ENCODE data around the gene PRR36.

Gene PRR36

GRCh38 chr19:7848779-7849457, 25.3 kb downstream of the PRR36 start:
- DNase-seq, result peak in 32 of 56 donors; percentile 10 to 66 (median 38)

- DNase-seq, result no peak
Measured at GRCh38 chr19:7847664-7848063, 26.5 kb downstream of the PRR36 start.

DNA sequence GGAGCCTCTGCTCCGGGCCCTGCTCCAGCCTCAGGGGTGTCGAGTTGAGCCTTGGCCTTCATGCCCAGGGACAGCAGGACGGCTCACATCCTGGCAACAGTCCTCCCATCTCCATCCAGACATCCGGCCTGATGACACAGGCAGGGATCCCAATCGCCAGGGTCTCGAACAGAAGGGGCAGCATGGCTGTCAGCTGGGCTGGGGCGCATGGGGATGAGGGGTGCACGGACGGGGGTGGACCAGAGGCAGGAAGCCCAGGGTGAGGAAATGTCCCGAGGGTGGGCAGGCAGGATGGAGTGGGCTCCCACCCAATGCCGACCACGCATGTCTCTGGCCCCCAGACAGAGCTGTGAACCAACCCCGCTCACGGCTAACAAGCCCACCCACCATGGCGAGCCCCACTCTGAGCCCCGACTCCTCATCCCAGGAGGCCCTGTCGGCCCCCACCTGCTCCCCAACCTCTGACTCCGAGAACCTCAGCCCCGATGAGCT, 28.0 kb downstream of the PRR36 start:
- no peak for DNase-seq

DNA sequence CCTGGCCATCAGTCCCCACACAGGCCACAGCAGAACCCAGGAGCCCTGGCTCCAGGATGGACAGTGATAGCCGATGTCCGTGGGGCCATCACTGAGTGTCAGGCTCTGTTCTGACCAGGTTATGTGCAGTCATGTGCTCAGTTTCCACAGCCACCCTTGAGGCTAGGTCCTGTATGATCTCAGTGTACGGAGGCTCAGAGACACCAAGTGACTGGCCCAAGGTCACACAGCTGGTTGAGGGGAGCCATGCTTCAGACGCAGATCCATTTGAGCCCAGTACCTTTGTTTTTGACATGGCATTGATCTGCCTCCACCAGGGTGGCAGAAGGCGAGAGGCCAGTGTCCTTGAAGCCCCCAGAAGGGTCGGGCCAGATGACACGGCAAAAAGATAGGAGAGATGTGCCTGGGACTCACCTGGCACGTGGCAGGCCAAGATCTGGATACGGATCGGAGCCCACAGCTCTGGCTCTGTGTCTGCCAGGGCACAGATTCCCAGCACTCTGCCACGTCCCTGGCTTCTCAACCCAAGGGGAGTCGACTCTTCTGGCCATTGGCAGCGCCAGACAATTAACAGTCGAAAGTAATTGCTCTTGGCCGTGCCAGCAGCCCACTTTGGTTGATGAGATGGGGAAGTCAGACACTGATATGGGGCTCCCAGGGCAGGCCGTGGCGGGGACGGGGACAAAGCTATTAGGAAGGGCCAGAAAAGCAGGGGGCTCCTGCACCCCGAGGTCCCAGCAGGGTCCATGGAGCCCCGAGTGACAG, 28.6 kb downstream of the PRR36 start:
- peak in 1 of 56 donors; percentile 6 for DNase-seq

- no peak for DNase-seq
Measured at GRCh38 chr19:7844951-7845350, 29.2 kb downstream of the PRR36 start.

DNA sequence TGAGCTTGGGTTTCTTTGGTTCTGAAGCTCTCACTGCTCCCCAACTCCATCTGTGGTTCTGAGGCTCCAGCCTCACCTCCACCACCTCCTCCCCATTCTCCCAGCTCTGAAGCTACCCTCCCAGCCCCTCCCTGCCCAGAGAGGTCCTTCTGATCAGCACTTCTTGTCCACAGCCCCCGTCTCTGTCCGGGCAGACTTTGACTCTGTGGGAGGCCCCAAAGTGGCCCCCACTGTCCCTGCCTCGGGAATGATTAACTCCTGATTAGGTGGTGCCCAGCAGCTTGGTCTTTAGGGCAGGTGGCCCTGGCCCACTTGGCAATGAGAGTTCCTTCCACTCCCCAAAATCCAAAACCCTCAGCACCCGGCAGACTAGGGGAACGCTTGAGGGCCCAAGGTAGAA, 29.8 kb downstream of the PRR36 start:
- no peak for DNase-seq

- DNase-seq, result no peak
Measured at GRCh38 chr19:7843521-7843920, 30.7 kb downstream of the PRR36 start.

GRCh38 chr19:7842661-7843294, 31.4 kb downstream of the PRR36 start:
- DNase-seq, result no peak

DNA sequence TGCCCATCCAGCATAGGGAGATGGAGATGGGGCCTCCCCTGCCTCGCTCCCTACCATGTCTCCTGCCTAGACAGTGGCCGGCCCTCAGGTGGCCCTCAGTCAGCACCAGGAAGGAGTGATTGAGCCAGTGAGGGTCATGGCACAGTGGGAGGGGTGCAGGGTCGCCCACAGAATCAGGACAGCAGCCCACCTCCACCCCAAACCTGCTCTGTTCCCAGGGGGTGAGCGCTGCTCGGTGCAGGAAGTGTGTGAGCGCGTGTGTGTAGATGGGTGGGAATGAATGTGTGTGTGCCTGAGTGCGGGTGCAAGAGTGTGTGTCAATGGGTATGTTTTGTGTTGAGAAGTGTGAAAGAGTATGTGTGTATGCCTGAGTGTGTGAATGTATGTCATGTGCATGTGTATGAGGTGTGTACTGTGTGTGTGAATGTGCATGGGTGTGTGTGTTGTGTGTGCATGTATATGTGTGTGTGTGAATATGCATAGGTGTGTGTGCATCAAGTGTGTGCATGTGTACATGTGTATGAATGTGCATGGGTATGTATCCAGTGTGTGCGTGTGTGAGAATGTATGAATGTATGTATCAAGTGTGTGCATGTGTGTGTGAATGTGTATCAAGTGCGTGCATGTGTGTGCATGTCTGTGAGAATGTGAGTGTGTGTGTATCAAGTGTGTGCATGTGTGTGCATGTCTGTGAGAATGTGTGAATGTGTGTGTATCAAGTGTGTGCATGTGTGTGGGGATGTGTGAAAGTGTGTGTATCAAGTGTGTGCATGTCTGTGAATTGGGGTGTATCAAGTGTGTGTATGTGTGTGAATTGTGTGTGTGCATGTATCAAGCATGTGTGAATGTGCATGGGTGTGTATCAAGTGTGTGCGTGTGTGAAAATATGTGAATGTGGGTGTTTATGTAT, 32.2 kb downstream of the PRR36 start:
- no peak for DNase-seq

DNA sequence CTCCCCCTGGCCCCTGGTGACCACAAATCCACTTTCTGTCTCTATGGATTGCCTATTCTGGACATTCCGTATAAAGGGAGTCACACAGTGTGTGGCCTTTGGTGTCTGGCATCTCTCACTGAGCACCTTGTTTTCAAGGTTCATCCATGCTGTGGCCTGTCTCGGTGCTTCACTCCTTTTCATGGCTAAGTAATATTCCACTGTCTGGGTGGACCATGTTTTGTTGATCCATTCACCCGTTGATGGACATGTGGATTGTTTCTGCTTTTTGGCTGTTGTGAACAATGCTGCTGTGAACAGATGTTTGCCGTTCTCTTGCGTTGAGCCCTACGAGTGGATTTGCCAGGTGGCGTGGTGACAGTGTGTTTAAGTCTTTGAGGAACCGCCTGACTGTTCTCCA, 33.6 kb downstream of the PRR36 start:
- DNase-seq, result no peak

- DNase-seq, result no peak
Measured at GRCh38 chr19:7839476-7839875, 34.7 kb downstream of the PRR36 start.

DNA sequence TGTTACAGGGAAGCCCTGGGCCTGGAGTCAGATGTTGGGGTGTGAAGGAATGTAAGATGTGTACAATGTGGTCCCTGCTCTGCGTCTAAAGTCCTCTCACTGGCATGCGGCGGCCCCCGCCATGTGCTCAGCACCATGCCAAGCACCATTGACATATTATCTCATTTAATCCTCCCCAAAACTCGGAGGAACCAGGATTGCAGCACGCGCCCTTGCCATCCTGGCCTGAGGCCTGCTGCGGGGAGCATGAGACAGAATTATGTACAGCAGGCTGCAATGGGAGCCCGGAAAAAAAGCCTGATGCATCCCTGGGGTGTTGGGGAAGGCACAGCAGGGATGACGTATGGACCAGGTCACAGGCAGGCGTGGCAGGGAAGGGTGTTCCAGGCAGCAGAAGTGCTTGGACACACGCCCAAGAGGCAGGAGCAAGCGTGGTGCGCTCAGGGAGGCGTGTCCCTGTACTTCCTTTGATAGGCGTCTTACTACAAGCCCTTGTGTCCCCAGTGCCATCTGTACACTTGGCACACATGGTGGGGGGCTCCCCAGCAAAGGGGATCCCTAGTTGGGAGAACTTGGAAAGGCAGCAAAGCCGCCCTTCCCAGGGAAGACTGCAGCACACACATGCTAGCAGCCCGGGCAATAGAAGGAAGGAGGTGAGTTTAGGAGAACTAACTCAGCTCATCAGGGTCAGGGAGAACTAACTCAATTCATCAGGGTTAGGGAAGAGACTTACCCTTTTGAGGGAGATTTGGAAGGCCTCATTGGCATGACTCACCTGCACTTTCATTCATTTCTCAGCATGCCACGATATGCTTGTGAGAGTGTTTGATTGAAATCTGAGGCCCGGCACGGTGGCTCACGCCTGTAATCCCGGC, 40.7 kb downstream of the PRR36 start:
- DNase-seq, result peak in 12 of 56 donors; percentile 5 to 67 (median 27)

DNA sequence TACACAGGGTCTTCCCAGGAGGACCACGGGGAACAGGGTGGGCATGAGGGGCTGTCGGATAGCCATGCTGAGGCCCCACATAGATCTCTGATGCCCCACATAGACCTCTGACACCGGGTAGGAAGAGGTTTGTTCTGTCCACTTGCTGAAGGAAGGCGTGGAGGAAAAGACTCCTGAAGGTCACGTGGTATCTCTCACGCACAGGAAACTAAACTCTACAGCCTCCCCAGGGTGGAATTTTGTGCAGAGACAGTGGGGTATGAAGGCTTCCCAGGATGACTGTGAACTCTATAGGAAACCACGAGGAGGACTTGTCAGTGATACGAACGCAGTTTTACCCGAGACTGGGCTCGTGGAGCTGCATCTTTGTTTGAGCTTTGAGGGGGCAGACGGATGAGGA, 41.4 kb downstream of the PRR36 start:
- peak in 8 of 56 donors; percentile 11 to 38 (median 18) for DNase-seq

DNA sequence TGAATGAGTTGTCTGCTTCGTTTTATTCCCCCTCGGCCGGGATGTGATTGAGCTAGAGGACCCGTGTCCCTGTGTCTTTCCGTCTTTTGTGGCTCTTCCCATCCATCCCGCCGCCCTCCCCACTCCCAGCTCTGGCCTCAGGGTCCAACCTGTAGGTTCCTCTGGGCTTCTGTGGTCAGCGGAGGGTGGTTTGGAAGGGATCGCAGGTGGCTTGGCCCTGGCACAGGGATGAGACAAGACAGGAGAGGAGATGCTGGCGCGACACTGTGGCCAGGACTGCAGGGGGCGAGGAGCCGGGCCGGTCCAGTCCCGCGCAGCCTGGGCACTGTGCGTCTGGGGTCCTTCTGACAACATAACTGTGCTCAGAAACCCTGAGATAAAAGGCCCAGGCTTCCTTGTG, 42.2 kb downstream of the PRR36 start:
- DNase-seq, result peak in 9 of 56 donors; percentile 17 to 67 (median 31)

DNA sequence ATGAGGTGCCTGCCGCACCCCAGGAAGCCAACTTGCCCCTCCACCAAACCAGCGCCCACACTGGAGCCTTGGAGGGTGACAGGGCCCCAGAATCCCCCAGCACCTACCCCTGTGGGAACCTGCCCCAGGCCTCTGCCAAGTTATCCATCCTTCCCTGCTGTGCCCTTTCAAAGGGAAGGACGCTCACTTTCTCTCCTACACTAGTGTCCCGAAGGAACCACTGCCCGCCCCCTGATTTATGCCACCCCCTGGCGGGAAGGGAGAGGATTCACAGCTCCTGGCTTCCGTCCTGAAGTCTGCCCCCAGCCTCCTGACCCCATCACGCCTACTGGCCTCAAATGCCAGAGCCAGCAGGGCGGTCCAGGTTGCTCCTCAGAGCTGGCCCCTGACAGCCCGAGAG, 42.7 kb downstream of the PRR36 start:
- DNase-seq, result peak in 36 of 56 donors; percentile 10 to 67 (median 38)

DNA sequence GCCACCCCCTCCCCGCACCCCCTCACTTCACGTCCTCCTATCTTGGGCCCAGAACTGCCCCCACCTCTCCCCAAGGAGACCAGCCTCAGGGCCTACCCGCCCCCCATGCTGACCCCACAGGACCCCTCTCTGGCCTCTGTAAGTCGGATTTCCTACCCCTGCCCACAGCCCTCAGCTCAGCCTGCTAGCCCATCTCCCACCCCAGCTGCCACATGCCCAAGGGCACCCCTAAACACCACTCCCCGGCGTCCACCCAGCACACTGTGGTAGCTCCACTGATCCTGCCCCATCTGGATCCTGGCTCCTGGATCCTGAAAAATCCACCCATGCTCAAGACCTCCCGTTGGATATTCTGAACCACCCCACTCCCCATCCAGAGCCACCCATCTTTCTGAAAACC, 43.4 kb downstream of the PRR36 start:
- DNase-seq, result peak in 1 of 56 donors; percentile 7

- peak in 1 of 56 donors; percentile 54 for DNase-seq
Measured at GRCh38 chr19:7830272-7830771, 43.9 kb downstream of the PRR36 start.

DNA sequence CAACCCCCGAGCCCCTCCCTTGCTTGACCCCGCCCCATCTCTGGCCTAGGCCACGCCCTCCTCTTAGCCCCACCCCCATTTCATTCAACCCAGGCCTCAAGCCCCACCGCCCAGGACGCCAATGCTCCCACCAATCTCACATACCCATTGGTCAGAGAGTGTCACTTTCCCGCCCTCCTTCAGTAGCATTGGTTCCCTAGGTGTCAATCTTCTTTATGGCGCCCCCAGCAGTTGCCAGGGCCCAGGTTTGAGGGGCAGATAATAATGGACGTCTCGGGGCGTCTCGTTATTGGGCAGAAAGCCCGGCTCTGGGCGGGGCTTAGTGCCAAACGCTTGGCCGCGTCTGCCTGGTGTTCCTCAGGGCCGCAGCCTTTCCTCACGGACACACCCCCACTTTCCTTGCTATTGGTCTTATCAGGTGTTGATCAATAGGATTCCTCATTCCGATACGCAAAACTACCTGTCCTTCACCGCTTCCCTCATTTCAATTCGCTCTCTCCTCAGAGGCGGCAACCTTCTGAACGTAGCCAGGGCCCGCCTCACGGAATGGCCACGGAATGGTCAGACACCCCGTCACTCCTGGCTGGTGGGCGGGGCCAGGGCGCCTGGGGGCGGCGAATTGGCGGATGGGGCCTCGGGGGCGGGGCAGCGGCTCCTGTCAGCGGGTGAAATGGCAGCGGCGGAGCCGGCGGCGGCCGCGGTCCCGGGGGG, 44.5 kb downstream of the PRR36 start, which contains the start of gene EVI5L:
Gene EVI5L (plus strand): TSS at position 658 of the 711 bp plus-strand sequence. CDS start 16,325 bp downstream, outside the sequence.
- peak; percentile 97 to 100 (median 100) for DNase-seq

GRCh38 chr19:7829166-7829520, 45.0 kb downstream of the PRR36 start:
- DNase-seq, result no peak
